ENCODE results near the gene NKD2. TPM values are rescaled to one million over a fixed set of nuclear protein-coding genes. Genes with fewer than 3 reads are reported as not detected.

NKD2 gene
- total RNA-seq, 1 donor from 2014 or later = 3.7 TPM

DNA sequence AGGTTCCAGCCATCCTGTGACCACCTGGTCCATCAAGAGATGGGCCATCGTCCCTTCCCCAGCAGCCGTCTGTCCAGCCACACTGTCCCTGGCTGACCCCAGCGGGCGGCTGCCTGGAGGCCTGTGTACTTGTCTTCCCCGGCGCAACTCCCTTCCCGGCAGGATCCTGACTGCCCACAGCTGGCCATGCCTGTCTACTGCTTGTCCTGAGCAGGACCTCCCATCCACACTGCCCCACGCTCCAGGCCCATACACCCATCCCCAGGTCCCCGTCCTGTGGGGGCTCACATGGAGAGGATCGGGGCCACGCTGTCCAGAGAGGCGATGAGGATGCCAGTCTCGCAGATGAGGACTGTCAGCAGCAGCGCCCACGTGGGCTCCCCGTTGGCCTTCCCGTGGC lies 67.8 kb downstream of the NKD2 start:
- no peak overlapping the region for H3K27ac ChIP-seq (replicated peaks)
- no peaks in the 10 kb centered on the region for H3K27me3 ChIP-seq (ENCODE audit: low read depth)
- TF ChIP-seq, protein P1, sequence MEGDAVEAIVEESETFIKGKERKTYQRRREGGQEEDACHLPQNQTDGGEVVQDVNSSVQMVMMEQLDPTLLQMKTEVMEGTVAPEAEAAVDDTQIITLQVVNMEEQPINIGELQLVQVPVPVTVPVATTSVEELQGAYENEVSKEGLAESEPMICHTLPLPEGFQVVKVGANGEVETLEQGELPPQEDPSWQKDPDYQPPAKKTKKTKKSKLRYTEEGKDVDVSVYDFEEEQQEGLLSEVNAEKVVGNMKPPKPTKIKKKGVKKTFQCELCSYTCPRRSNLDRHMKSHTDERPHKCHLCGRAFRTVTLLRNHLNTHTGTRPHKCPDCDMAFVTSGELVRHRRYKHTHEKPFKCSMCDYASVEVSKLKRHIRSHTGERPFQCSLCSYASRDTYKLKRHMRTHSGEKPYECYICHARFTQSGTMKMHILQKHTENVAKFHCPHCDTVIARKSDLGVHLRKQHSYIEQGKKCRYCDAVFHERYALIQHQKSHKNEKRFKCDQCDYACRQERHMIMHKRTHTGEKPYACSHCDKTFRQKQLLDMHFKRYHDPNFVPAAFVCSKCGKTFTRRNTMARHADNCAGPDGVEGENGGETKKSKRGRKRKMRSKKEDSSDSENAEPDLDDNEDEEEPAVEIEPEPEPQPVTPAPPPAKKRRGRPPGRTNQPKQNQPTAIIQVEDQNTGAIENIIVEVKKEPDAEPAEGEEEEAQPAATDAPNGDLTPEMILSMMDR (IDR thresholded peaks at IDR 0.05; ENCODE audit: borderline replicate concordance) = no peak
- no peak for DNase-seq
- peaks cover 79% of the 10 kb centered on the region for H3K36me3 ChIP-seq
- H3K4me3 ChIP-seq = no peak overlapping the region
- intact Hi-C loops (cut with micrococcal nuclease) = no loop called here
- H3K9me3 ChIP-seq (replicated peaks) = no peaks in the 10 kb centered on the region
- H3K4me1 ChIP-seq = peaks cover 10% of the 10 kb centered on the region

DNA sequence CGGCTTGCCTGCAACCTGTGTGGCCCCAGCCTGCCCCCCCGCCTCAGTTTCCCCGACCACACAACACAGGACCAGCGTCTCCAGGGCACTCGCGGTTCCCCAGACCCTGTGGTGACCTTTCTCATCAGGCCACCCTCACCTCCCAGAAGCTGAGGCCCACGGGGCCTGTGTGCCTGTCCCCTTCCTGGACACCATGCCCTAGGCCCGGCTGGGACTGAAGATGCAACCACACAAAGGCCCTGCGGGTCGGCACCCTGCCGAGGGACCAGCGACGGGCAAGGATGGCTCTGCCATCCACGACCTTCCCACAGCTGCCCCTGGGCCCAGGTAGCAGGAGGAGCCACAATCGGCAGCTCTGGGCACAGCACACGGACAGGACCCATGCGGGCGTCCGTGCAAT lies 68.4 kb downstream of the NKD2 start:
- Histone ChIP-seq H3K9me3 (replicated peaks) (no peaks in the 10 kb centered on the region), H3K27me3 (ENCODE audit: low read depth) (no peaks in the 10 kb centered on the region), H3K4me1 (peaks cover 12% of the 10 kb centered on the region), H3K4me3 (no peak overlapping the region), H3K36me3 (peaks cover 83% of the 10 kb centered on the region), H3K27ac (replicated peaks) (no peak overlapping the region)
- TF ChIP-seq, protein P1 (IDR thresholded peaks at IDR 0.05; ENCODE audit: borderline replicate concordance) = no peak
- no peak for DNase-seq
- intact Hi-C loops (cut with micrococcal nuclease) = no loop called here

DNA sequence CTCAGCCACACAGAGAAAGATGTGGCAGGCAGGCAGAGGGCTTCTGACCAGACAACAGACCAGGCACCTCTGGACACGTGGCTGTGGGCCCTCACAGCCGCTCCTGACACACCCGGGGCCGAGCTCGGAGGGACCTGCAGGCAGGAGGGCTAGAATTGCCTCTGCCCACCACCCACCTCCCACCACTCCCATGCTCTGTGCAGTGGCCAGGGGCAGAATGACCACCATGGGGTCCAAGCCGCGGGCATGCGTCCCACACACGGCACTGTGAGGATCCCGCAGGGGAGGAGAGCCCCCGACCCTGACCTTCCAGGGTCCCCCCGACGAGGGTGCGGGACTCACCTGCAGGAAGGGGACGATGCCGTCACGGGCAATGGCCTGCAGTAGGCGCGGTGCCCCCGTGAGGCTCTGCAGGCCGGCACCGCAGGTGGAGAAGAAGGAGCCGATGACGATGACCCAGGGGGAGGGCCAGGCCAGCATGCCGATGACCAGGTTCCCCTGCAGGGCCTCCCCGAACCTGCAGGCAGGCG lies 69.0 kb downstream of the NKD2 start:
- H3K27me3 ChIP-seq (ENCODE audit: low read depth) = no peaks in the 10 kb centered on the region
- H3K27ac ChIP-seq (replicated peaks) = no peak overlapping the region
- H3K36me3 ChIP-seq = peaks cover 83% of the 10 kb centered on the region
- H3K9me3 ChIP-seq (replicated peaks) = no peaks in the 10 kb centered on the region
- no peak overlapping the region for H3K4me3 ChIP-seq
- TF ChIP-seq, protein P1 (IDR thresholded peaks at IDR 0.05; ENCODE audit: borderline replicate concordance) = no peak
- H3K4me1 ChIP-seq = peaks cover 12% of the 10 kb centered on the region
- no peak for DNase-seq
- intact Hi-C loops (cut with micrococcal nuclease) = no loop called here

DNA sequence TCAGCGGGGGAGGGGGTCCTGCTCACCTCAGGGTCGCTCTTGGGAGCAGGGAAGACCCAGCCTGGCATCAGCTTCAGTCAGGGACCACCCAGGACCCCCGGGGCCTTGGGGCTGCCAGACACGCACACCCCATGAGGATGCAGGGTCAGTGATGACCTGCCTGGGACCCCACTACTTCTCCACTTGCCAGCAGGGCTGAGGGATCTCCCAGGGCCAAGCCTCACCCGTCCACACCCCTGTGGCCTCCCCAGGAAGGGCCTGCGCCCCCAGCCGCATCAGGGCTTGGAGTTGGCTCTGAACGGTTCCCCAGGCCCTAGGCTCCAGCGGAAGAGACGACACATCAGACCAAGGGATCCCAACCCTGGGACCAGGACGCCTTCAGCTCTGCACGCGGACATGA lies 69.6 kb downstream of the NKD2 start:
- no peaks in the 10 kb centered on the region for H3K27me3 ChIP-seq (ENCODE audit: low read depth)
- no peak for DNase-seq
- TF ChIP-seq, protein P1 (IDR thresholded peaks at IDR 0.05; ENCODE audit: borderline replicate concordance) = no peak
- no peak overlapping the region for H3K27ac ChIP-seq (replicated peaks)
- no peak overlapping the region for H3K4me3 ChIP-seq
- intact Hi-C loops (cut with micrococcal nuclease) = no loop called here
- peaks cover 12% of the 10 kb centered on the region for H3K4me1 ChIP-seq
- H3K36me3 ChIP-seq = peaks cover 86% of the 10 kb centered on the region
- no peaks in the 10 kb centered on the region for H3K9me3 ChIP-seq (replicated peaks)

DNA sequence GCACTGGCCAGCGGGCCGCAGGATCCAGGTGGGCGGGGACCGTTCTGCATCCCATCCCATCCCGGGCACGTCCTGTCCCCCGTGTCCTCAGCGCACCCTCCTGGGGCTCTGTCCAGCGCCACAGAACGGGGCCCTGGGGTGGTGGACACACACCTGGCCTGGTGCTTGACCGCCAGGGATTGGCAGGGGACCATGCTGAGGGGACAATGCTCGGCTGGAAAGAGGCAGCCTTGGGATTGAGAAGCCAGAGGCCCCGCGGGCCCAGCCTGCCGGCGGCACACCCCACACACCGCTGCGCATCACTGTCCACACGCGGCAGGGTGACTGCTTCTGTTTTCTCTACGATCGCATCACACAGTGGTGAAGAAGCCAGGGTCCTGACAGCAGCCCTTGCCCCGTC lies 70.2 kb downstream of the NKD2 start:
- Histone ChIP-seq H3K9me3 (replicated peaks) (no peaks in the 10 kb centered on the region), H3K27ac (replicated peaks) (no peak overlapping the region), H3K4me1 (peaks cover 12% of the 10 kb centered on the region), H3K4me3 (no peak overlapping the region), H3K36me3 (peaks cover 86% of the 10 kb centered on the region), H3K27me3 (ENCODE audit: low read depth) (no peaks in the 10 kb centered on the region)
- DNase-seq = no peak
- TF ChIP-seq, protein P1 (IDR thresholded peaks at IDR 0.05; ENCODE audit: borderline replicate concordance) = no peak
- intact Hi-C loops (cut with micrococcal nuclease) = no loop called here

Data from left ventricle myocardium inferior (tissue), 1 donor.